GM12878 (cell line): ENCODE measurements around the gene NAT8L. TPM values are rescaled to one million over a fixed set of nuclear protein-coding genes. Genes with fewer than 3 reads are reported as not detected.

Experiments
- ATAC-seq: fragments of 200-7000 bp; cut with Tn5 transposase; 3 replicates; pipeline ENCODE4 v1.9.1; 2020; ENCODE audit warnings: mild to moderate bottlenecking, moderate library complexity
- BruUV-seq: library from RNA; stranded (reverse); fragments of 400-500 nt; replicated peaks from 2 replicates; lab custom pipeline; 2021; lab: Mats Ljungman, UMichigan
- CTCF ChIA-PET: fragments of 300-600 bp; sonication (Branson Sonifier 250); formaldehyde crosslinking; extraction: SDS; loops from one replicate; lab custom pipeline; 2021; ENCODE audit warnings: inconsistent platforms; lab: Yijun Ruan, JAX
- POLR2A ChIA-PET: fragments of 350-600 bp; formaldehyde crosslinking; extraction: SDS; loops from one replicate; lab custom pipeline; 2021; ENCODE audit warnings: inconsistent platforms; lab: Charles Lee
- RAD21 ChIA-PET: fragments of 300-600 bp; sonication (Branson Sonifier 250); formaldehyde crosslinking; loops from one replicate; lab custom pipeline; 2023; ENCODE audit warnings: antibody characterized with exemption; ENCODE audit not compliant: unreplicated experiment; lab: Charles Lee
- SMC1A ChIA-PET: fragments of 300-600 bp; sonication (Branson Sonifier 250); formaldehyde crosslinking; loops from one replicate; lab custom pipeline; 2023; ENCODE audit not compliant: unreplicated experiment, uncharacterized antibody; lab: Charles Lee
- DNase-seq: peaks from one replicate; pipeline ENCODE4 v3.0.0-alpha.2; 2011; ENCODE audit warnings: low read depth, low spot score
- FAIRE-seq: peaks from 3 replicates; lab custom pipeline; 2011; peaks lifted over from hg19 to GRCh38; lab: Jason Lieb, UNC
- H2AFZ ChIP-seq: 2 replicates; pipeline ENCODE4 v1.6.0; 2011; ENCODE audit warnings: low read depth, low read length, control low read depth; ENCODE audit not compliant: control insufficient read depth
- H3K27ac ChIP-seq: 2 replicates; pipeline ENCODE4 v1.5.1; 2011; ENCODE audit warnings: control low read depth; ENCODE audit not compliant: control insufficient read depth, insufficient read depth
- H3K27me3 ChIP-seq, 2 experiments: replicated peaks in 1 of 2; 2 replicates each; pipeline versions ENCODE4 v1.6.0 to v1.6.1; 2011; ENCODE audit warnings: low read length in 1 of 2; ENCODE audit not compliant: control insufficient read depth in 2 of 2, insufficient read depth in 2 of 2
- H3K36me3 ChIP-seq, 2 experiments: 2 replicates each; pipeline ENCODE4 v1.5.1; 2011; ENCODE audit warnings: low read length in 1 of 2; ENCODE audit not compliant: control insufficient read depth in 2 of 2, insufficient read depth in 2 of 2
- H3K4me1 ChIP-seq: 2 replicates; pipeline ENCODE4 v1.6.1; 2011; ENCODE audit warnings: mild to moderate bottlenecking, low read length, moderate library complexity, mixed read lengths; ENCODE audit not compliant: control insufficient read depth, insufficient read depth
- H3K4me2 ChIP-seq: 2 replicates; pipeline ENCODE4 v1.6.0; 2011; ENCODE audit warnings: control low read depth; ENCODE audit not compliant: control insufficient read depth, insufficient read depth
- H3K4me3 ChIP-seq: fragments of 200-600 bp; sonication (generic); 2 replicates; pipeline ENCODE4 v1.5.1; 2016
- H3K79me2 ChIP-seq: 2 replicates; pipeline ENCODE4 v1.6.0; 2011; ENCODE audit warnings: low read length; ENCODE audit not compliant: control insufficient read depth, insufficient read depth
- H3K9ac ChIP-seq: 2 replicates; pipeline ENCODE4 v1.8.0; 2011; ENCODE audit warnings: low read length, control low read depth, mixed read lengths; ENCODE audit not compliant: control insufficient read depth, insufficient read depth
- H3K9me3 ChIP-seq: replicated peaks from 3 replicates; pipeline ENCODE4 v1.5.1; 2011; ENCODE audit warnings: mild to moderate bottlenecking, low read length; ENCODE audit not compliant: control insufficient read depth, insufficient read depth
- H4K20me1 ChIP-seq: 2 replicates; pipeline ENCODE4 v1.6.0; 2011; ENCODE audit not compliant: control insufficient read depth, insufficient read depth
- BCLAF1 ChIP-seq: fragments of 450-650 bp; IDR thresholded peaks from 2 replicates; pipeline ENCODE4 v1.6.1; 2017; ENCODE audit warnings: antibody characterized with exemption, mild to moderate bottlenecking, moderate library complexity
- CBX5 ChIP-seq: sonication (generic); IDR thresholded peaks from 2 replicates; pipeline ENCODE4 v1.6.1; 2016; ENCODE audit warnings: low read depth, moderate library complexity, mild to moderate bottlenecking, inconsistent platforms
- CREB1 ChIP-seq: IDR thresholded peaks from 2 replicates; pipeline ENCODE4 v1.6.1; 2012; ENCODE audit warnings: low read depth, mild to moderate bottlenecking, inconsistent platforms
- E2F8 ChIP-seq: fragments of 450-650 bp; IDR thresholded peaks from 2 replicates; pipeline ENCODE4 v1.6.1; 2018; ENCODE audit warnings: mild to moderate bottlenecking, low read depth, moderate library complexity; ENCODE audit not compliant: partially characterized antibody
- FOXK2 ChIP-seq: fragments of 450-650 bp; IDR thresholded peaks from 2 replicates; pipeline ENCODE4 v1.6.1; 2017; ENCODE audit warnings: mild to moderate bottlenecking, moderate library complexity
- GATAD2B ChIP-seq: fragments of 450-650 bp; conservative IDR thresholded peaks from 2 replicates; pipeline ENCODE4 v1.6.1; 2017; ENCODE audit warnings: low read depth, mild to moderate bottlenecking, moderate library complexity
- MEF2B ChIP-seq: fragments of 450-650 bp; IDR thresholded peaks from 2 replicates; pipeline ENCODE4 v1.6.1; 2018; ENCODE audit warnings: mild to moderate bottlenecking, moderate library complexity; ENCODE audit not compliant: partially characterized antibody, poor library complexity, severe bottlenecking
- MLLT1 ChIP-seq: fragments of 450-650 bp; IDR thresholded peaks from 2 replicates; pipeline ENCODE4 v1.6.1; 2016; ENCODE audit warnings: mild to moderate bottlenecking
- PAX5 ChIP-seq: IDR thresholded peaks from 2 replicates; pipeline ENCODE4 v1.6.1; 2011; ENCODE audit warnings: low read depth, low read length, borderline replicate concordance
- POLR2A ChIP-seq: IDR thresholded peaks from 2 replicates; pipeline ENCODE4 v1.6.1; 2011; ENCODE audit warnings: low read depth, mild to moderate bottlenecking, low read length
- RAD51 ChIP-seq: fragments of 450-650 bp; IDR thresholded peaks from 2 replicates; pipeline ENCODE4 v1.6.1; 2016; ENCODE audit warnings: moderate library complexity, mild to moderate bottlenecking, inconsistent platforms
- RBBP5 ChIP-seq: fragments of 200-600 bp; sonication (generic); conservative IDR thresholded peaks from 2 replicates; pipeline ENCODE4 v1.6.1; 2016
- RFX5 ChIP-seq: IDR thresholded peaks from 2 replicates; pipeline ENCODE4 v1.6.1; 2011; ENCODE audit warnings: low read depth, low read length, improper control_type of control experiment
- SREBF1 ChIP-seq: IDR thresholded peaks from 2 replicates; pipeline ENCODE4 v1.6.1; 2012; ENCODE audit warnings: mild to moderate bottlenecking, low read length
- TCF3 ChIP-seq: IDR thresholded peaks from 2 replicates; pipeline ENCODE4 v1.6.1; 2012; ENCODE audit warnings: low read depth, mild to moderate bottlenecking, low read length, borderline replicate concordance; ENCODE audit not compliant: insufficient read depth
- ZZZ3 ChIP-seq: IDR thresholded peaks from 2 replicates; pipeline ENCODE4 v1.6.1; 2011; ENCODE audit warnings: low read depth; ENCODE audit not compliant: control insufficient read depth, insufficient read length
- WGBS: methylation state at CpG from one replicate; pipeline ENCODE4 v1.1.6; 2016; ENCODE audit warnings: low lambda C conversion rate; ENCODE audit not compliant: insufficient replicate concordance, insufficient coverage; ENCODE audit errors: missing lambda C conversion rate; 5-methylcytosine and 5-hydroxymethylcytosine counted together
- in situ Hi-C: fragments of 300-500 bp; cut with MboI; formaldehyde crosslinking; loops from 9 replicates; pipeline ENCODE4 v1.14.3; 2018; ENCODE audit warnings: mixed read lengths
- intact Hi-C: fragments of 100-400 bp; cut with micrococcal nuclease; formaldehyde crosslinking; loops from one replicate; pipeline ENCODE4 v1.14.2; 2022; ENCODE audit not compliant: unreplicated experiment
- polyA plus RNA-seq, 11 experiments: library from polyadenylated mRNA; depleted of rRNA in 4 of 11; unstranded in 6 of 11; stranded (reverse) in 5 of 11; fragments of >200 nt; fragmentation: Nextera tagmentation in 4 of 11; fragmentation: Illumina TruSeq in 1 of 11; extraction: Ambion mirVana in 4 of 11; extraction: Trizol in 1 of 11; gene quantifications; 1 replicate in 1 of 11; 2 replicates in 10 of 11; pipeline versions ENCODE4 v1.2.1 to v1.2.3, GENCODE V29; 2011 to 2016; ENCODE audit warnings: inconsistent platforms in 2 of 11, missing spikeins in 2 of 11, low read depth in 1 of 11
- total RNA-seq, 4 experiments: library from RNA; depleted of rRNA in 3 of 4; stranded (reverse); fragments of >200 nt in 3 of 4; fragmentation: Illumina TruSeq in 1 of 4; extraction: Trizol in 1 of 4; gene quantifications; 2 replicates each; pipeline versions ENCODE4 v1.2.1 to v1.2.3, GENCODE V29; 2013 to 2021

NAT8L gene
- total and polyA plus RNA-seq, 10 of the 15 experiments (the other 5 are each of a cell fraction or from before 2014, with no cell fraction given) = 0.01 to 0.31 (median 0.11) TPM; not detected in 5

- POLR2A ChIA-PET = no interaction called here
- DNase-seq = no peak
These were observed 12.8 kb upstream of the NAT8L start for GRCh38 chr4:2046031-2046961.

More at GRCh38 chr4:2046031-2046961, 12.8 kb upstream of the NAT8L start:
- Histone ChIP-seq H3K79me2 (no peaks in the 10 kb centered on the region), H3K36me3 (no peaks in the 10 kb centered on the region), H3K27me3 (peaks cover 2 to 3% of the 10 kb centered on the region in 2 experiments; a peak in 2 of 4 replicates), H2AFZ (no peak overlapping the region), H4K20me1 (no peaks in the 10 kb centered on the region), H3K9me3 (no peaks in the 10 kb centered on the region), H3K4me2 (no peak overlapping the region), H3K9ac (no peak overlapping the region), H3K27ac (no peak overlapping the region), H3K4me3 (no peak overlapping the region), H3K4me1 (peaks cover 6% of the 10 kb centered on the region; the same call in 1 of the 2 replicates)
- WGBS = 60% methylated on average over 27 of the region's 28 CpGs
- ChIA-PET RAD21 (no interaction called here), CTCF (no interaction called here), SMC1A (no interaction called here)
- no peak for TF ChIP-seq RFX5
- no peak for TF ChIP-seq ZZZ3
- no peak for TF ChIP-seq POLR2A
- TF ChIP-seq PAX5 = no peak
- no peak for TF ChIP-seq E2F8
- no peak for TF ChIP-seq MEF2B
- TF ChIP-seq SREBF1 = no peak
- no peak for TF ChIP-seq BCLAF1
- no peak for TF ChIP-seq RBBP5
- TF ChIP-seq GATAD2B = no peak
- no peak for TF ChIP-seq CREB1
- no peak for TF ChIP-seq TCF3
- no peak for TF ChIP-seq RAD51
- no peak for TF ChIP-seq CBX5
- TF ChIP-seq MLLT1 = no peak
- no peak for TF ChIP-seq FOXK2
- FAIRE-seq (no peak), ATAC-seq (no peak)
- in situ Hi-C loops = no loop called here
- no TSS peak for BruUV-seq
- intact Hi-C loops = no loop called here
